NK-92 (cell line): Measurements from ENCODE around the gene IRAK4.

Experiments used
- DNase-seq: peaks from one replicate; lab custom pipeline; 2025; ENCODE audit not compliant: unreplicated experiment; lab: John Stamatoyannopoulos, UW

IRAK4 gene

DNA sequence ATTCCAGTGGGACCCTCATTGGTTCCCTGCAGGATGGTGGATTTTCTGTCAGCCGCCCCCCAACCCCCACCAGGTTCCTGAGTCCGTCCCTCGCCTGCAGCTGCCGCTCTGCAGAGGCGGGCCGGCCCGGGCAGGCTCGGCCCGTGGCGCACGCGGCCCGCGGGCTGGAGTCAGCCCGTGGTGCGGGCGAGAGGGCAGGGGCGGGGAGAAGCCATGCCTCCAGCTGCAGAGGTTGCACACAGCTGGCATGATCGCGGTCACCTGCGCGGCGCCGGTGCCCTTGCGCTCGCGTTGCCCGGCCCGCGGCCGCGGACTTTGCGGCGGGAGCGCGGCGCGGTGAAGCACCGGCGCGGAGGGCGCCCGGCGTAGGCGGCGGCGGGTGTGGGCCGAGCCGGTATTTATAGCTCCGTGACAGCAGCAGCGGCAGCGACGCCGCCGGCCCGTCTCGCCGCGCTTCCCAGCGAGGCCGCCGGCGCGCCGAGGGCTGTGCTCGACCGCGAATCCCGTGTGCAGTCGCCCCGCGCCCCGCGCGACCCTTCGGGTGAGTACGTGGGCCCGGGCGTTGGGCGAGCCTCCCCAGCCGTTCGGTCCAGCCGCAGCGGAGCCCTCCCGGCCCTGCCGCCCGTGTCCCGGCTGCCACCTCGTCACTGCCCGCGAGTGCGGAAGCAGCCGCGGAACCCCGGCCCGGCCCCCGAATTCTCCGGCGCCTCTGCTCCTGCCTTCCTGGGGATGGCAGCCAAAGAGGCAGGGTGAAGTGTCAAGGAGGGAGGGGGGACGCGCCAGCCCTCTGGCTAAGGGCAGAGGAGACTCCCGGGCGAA is 77.1 kb downstream of the IRAK4 start, which contains the start of gene TMEM117:
Gene TMEM117 (plus strand): TSS at position 426 of the 819 bp plus-strand sequence.
- no peak for DNase-seq

DNA sequence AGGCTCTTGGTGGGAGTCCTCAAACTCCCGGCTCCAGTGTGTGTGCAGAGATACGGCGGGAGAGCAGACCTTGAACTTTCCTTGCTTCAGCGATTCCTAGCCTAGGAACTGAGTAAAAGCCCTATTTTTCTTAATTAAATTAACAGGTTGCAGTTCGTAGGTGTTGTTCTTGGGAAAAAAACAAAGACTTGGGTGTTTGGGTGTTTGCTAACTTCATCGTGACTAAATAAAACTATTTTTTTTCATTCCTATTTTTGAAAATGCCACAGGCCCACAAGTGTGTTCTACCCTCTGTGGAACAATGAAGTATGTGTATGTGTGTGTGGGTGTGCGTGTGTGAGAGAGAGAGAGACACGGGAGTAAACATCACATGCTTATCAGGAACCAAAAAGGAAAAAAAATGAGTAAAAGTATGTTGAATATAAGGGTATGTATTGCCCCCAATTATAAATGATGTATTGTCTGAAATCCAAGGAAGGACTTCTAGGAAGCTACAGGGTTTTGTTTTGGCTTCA is 77.8 kb downstream of the IRAK4 start:
- DNase-seq, result no peak
